ENCODE data around the gene NKAPD1.

- TF ChIP-seq CREM (IDR thresholded peaks at IDR 0.05), result no peak
- no peak for TF ChIP-seq CREM (CRISPR knock-in tag; IDR thresholded peaks at IDR 0.05)
- no peak for TF ChIP-seq MXD4 (CRISPR knock-in tag; IDR thresholded peaks at IDR 0.05)
- TF ChIP-seq ZNF282 (IDR thresholded peaks at IDR 0.05; ENCODE audit: partially characterized antibody), result no peak
- no peak for TF ChIP-seq CTCF (CRISPR knock-in tag; IDR thresholded peaks at IDR 0.05)
These were observed 58.6 kb downstream of the NKAPD1 start for GRCh38 chr11:112132737-112133136.
